T47D (cell line): Measurements from ENCODE around the gene FAM13C.

ENCODE experiments used
- DNase-seq, 2 experiments: peaks; one replicate each; pipeline versions ENCODE4 v3.0.0 to v3.0.0-alpha.2; 2011 to 2012; ENCODE audit warnings: low read depth in 1 of 2, low spot score in 1 of 2
- JUND ChIP-seq: IDR thresholded peaks from 2 replicates; pipeline ENCODE4 v1.6.1; 2012; ENCODE audit warnings: low read depth
- in situ Hi-C: cut with HindIII; loops from 2 replicates; pipeline ENCODE4 v1.10.0; 2016; ENCODE audit warnings: low sequenced_read_pairs, low pct_unique_long_range_greater_than_20kb

FAM13C gene

DNA sequence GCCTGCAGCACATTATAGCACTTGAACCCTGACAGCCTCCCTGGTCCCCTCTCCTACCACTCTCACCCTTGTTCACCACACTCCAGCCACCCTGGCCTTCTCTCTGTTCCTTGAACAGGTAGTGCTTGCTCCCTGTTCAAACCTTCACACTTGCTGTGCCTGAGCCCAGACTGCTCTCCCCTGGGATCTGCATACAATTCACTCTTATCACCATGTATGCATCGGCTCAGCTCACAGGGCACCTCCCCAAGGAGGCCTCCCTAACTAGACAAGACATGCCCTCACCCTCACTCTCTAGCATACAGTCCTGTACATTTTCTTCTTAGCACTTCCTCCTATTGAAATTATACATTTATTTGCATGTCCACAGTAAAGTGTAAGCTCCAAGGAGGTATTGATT, 59.3 kb downstream of the FAM13C start:
- no peak for DNase-seq
- in situ Hi-C loops = no loop called here
- no peak for TF ChIP-seq JUND

DNA sequence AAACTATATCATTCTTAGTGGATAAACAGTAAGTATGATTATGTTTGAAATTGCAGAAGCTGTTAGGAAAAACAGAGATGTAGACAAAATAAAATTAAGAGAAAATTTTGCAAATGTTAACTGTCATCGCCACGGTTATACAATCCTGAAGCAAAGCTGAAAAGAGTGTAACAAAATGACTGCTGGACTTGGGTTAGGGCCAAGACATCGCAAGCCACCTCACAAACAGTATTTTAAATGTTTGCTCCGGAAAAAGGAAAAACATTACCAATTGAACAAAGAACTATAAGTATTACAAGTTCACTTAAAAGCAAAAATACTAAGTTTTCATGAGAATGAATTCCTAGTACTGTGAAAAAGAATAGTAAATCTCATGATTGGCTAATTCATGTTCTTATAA, 60.0 kb downstream of the FAM13C start:
- TF ChIP-seq JUND = no peak
- in situ Hi-C loops = no loop called here
- DNase-seq = no peak

DNA sequence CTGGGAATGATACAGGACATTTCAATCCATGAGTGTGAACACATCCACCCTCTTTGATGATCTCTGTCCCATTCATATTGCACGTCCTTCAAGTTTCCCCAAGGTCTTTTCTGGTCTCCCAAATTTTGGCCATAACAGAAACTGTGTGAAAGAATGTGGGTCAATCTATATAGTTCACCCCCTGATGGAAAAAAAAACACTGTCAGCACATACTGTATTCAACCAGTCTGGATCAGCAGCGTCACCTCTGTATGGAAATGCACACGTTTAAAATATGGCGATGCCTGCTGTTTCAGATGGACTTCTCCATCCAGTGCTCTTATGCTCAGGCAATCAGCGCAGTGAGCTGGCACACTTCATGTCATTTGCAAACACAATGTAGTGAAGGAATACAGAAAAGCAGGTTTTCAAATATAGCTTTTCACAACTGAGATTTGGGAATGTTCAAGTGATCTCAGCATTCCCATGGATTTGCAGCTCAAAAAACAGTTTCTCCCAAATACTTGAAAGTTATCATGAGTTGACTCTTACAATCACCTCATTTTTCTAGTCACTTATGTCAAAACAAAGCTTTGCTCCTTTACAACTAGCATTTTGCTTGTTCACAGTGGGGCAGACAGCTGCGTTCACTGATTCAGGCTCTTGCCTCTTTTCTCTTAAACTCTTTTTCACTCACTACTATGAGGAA, 61.1 kb downstream of the FAM13C start:
- no peak for DNase-seq
- in situ Hi-C loops = no loop called here
- TF ChIP-seq JUND = no peak

DNA sequence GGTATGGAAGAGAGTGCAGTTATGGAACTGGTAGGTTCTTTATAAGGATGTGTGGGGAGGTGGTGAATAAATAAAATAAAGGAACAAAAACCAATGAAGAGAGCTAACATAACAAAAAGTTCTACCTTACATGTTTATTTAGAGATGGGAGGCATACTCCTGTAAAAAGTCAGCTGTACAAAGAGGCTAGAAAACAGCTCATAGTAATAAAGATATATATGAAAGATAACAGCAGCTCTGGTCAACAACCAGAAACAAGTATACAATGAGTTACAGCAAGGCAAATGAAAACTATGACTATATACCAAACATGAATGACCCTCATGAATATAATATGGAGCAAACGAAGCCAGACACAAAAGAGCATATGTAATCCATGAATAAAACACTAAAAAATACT, 62.0 kb downstream of the FAM13C start:
- DNase-seq = peak in 1 of 2 experiments; percentile 18
- in situ Hi-C loops = no loop called here
- no peak for TF ChIP-seq JUND

DNA sequence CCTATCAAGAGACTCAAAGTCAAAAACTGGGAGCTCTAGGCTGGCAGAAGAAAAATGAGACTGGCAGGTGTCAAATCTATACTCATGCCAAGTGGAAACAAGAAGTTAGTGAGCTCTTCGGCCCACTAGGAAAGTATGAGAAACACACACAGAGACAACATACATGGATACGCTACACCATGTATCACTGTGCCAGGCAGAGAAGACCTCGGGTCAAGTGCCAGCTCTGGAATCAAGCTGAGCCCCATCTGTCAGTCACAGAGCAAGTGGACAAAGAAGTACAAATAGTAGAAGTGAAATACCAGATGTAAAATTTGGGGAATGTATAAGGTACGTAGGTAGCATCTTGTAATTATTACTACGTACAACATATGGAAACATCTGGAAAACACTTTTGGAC, 62.4 kb downstream of the FAM13C start:
- DNase-seq = no peak
- TF ChIP-seq JUND = no peak
- in situ Hi-C loops = no loop called here

DNA sequence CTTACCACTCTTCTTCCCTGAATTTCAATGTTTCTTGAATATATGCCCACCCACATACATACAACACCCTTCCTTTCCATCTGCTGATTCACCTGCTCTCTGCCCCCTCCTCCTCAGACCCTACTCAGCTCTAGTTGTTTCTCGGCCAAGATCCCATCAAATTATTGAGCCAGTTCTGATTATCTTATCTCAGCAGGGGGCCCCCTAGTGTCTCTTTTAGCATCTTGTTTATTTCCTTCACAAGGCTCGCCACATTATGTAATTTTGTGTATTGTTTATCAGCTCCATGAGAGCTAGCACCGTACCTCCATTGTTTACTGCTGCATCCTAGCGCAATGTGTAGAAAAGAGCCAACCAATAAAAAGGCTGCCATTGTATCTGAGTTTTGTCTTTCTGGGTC, 71.9 kb downstream of the FAM13C start:
- in situ Hi-C loops = no loop called here
- DNase-seq = no peak
- no peak for TF ChIP-seq JUND

DNA sequence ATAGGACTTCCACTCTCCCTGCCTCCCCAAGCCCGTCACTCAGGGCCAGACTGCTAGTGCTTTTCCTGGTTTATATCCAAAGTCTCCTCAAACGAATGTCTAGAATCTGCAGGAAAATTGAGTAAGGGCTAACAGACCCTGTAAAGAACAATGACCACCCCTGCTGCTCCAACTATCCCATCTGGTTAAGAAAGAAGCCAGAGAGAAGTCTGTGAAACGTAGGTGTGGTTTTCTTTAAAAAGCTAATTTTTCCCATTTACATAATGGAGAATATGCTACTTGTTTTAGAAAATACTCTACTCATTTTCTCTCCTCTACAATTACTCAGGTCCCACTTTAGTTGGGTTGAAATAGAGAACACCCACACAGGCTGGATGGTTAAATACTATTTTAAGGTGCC, 72.5 kb downstream of the FAM13C start:
- in situ Hi-C loops = no loop called here
- DNase-seq = no peak
- no peak for TF ChIP-seq JUND

DNA sequence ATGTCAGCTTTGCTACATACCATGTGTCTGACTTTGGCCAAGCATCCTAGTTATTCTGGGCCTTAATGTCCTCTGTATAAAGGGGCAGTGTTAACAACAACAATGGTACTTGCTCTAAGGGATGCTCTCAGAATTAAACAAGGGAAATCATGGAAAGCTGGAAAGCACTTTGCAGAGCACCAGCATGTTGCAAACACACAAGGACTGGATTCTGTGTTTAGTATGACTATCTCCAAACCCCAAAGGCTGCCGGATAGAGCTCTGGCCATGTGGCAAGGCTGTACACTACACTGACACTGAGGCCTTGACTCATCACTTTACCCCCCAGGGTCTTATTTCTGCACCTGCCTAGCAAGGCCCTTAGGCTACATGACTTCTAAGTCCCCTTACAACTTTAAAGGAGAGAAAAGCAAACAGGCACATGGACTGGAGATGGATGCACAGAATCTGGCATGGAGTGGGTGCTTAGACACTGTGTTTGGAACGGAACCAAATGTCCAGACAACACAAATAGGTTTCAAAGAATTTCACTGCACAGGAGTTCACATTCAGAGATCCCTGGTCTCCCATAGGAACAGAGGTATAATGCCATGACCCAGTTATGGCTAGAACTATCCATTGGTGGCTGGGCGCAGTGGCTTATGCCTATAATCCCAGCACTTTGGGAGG, 74.6 kb downstream of the FAM13C start:
- no peak for DNase-seq
- in situ Hi-C loops = no loop called here
- no peak for TF ChIP-seq JUND

DNA sequence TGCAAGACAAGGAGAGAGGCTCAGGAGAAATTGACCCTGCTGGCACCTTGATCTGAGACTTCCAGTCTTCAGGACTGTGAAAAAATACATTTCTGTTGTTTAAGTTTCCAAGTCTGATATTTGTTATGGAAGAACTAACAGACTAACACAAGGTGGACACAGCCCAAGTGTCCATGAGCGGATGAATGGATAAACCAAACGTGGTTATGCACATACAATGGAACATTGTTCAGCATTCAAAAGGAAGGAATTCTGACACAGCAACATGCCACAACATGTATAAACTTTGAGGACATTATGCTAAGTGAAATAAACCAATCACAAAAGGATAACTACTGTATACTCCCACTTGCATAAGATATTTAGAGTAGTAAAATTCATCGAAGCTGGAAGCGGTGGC, 76.5 kb downstream of the FAM13C start:
- in situ Hi-C loops = no loop called here
- TF ChIP-seq JUND = no peak
- no peak for DNase-seq

DNA sequence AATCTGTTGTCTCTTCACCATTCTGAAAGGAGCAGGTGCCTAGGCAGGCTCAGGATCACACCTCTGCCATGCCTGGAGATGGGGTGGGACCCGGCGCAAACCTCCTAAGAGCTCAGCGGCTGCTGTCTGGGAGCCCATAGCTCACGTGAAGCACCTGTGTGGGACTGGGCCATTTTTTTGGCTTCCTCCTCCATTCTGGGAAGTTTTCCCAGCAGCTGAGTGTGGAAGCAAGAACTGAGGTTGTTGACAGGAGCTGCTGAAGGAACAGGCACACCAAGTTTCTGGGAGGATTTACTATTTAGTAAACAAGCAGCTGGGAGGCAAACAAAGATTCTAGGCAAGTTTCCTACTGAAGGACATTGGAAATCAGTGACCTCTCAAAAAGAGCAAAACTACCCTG, 77.3 kb downstream of the FAM13C start:
- in situ Hi-C loops = no loop called here
- peak in 1 of 2 experiments; percentile 19 for DNase-seq
- no peak for TF ChIP-seq JUND

DNA sequence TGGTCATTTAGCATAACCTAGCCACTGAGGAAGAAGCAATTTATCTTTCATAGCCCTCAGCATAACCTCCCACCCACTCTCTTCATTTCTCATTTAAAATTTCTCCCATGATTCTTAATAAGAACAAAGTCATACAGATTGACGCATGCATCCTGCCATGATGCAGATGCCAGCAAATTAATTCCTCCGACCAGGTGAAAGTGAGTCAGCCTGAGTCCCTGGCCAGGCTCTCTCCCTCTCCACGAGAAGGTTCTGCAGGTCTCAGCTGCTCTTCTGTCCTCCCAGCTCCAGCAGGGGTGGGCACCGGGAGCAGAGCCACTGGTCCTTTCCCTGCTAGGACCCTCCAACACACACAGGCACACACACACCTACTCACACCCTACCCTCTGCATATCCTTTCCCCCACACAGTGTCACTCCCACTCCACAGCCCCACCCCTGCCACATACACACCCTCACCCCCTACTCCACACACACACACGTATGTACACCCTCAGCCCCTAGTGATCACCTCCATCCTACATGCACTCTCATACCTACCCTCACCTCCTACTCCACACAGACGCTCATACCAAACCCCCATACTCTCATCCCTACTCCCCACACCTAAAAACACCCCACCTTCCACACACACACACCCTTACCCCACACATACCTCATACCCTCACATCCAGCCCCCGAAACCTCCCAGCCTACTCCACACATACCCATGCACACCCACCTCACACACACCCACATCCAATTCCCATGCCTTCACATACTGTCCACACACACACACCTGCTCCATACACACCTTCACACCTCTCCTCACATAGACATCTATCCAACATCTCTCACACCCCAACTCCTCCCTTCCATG, 78.0 kb downstream of the FAM13C start:
- in situ Hi-C loops = no loop called here
- no peak for DNase-seq
- TF ChIP-seq JUND = no peak

DNA sequence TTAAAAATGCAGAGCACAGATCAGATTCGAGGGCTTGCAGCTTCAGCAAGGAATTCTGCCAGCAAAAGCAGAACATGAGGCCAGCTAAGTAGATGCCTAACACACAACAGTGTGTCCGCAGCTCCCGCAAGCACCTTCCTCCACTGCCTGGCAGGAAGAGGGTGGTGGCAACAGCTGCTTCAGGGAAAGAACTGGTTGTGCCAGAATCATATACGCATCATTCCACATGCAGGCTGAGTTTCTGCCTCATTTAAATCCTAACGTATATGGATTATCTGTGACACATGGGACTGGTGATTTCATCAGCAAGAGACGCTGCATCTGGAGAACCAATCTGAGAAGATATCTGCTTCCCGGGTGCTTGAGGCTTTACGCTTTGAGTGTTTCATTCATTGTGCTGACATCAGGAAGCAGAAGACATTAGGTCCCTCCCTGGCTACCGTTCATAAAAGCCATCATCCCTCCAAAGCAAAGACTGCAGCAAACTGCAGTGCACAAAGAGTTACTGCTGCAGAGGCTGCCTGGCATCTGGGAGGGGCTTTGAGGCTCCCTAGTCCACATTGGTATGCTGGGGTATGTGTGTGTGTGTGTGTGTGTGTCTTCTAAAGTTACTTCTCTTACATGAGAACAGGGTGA, 78.8 kb downstream of the FAM13C start:
- no peak for TF ChIP-seq JUND
- peak; percentile 31 to 44 for DNase-seq
- in situ Hi-C loops = no loop called here
